ENCODE measurements around the gene TRIM15. TPM values are rescaled to one million over a fixed set of nuclear protein-coding genes. Genes with fewer than 3 reads are reported as not detected.

TRIM15 gene
- polyA plus RNA-seq, 1 donor (not counting 4 experiments of a cell fraction or from before 2014, with no cell fraction given), result not detected

GRCh38 chr6:30121446-30122366 is 41.6 kb upstream of the TRIM15 start:
- dilution Hi-C loops (cut with MboI; ENCODE audit: extremely low pct_ligation_motif_present, low sequenced_read_pairs), result no loop called here

GRCh38 chr6:30122515-30122914 is 40.8 kb upstream of the TRIM15 start:
- Histone ChIP-seq H3K36me3 (ENCODE audit: control insufficient read depth in 2 of 2, extremely low read depth in 1 of 2, insufficient read depth in 2 of 2, low read length in 2 of 2) (no peaks in the 10 kb centered on the region), H3K9me1 (ENCODE audit: control insufficient read depth, extremely low read depth, insufficient read depth, low read length) (no peaks in the 10 kb centered on the region), H3K79me2 (ENCODE audit: control insufficient read depth, insufficient read depth, low read length) (no peaks in the 10 kb centered on the region), H3K27me3 (ENCODE audit: control insufficient read depth, extremely low read depth, insufficient read depth, low read length) (peaks cover 15% of the 10 kb centered on the region), H3K4me3 (ENCODE audit: control insufficient read depth in 2 of 3, extremely low read depth in 1 of 3, insufficient read depth in 2 of 3, low read depth in 1 of 3, low read length in 3 of 3) (no peak overlapping the region), H3K27ac (ENCODE audit: control insufficient read depth, insufficient read depth, low read length) (no peak overlapping the region), H3K9ac (ENCODE audit: control insufficient read depth, extremely low read depth, insufficient read depth, low read length) (no peak overlapping the region), H3K9me3 (ENCODE audit: control insufficient read depth, low read depth, low read length) (no peaks in the 10 kb centered on the region), H2AFZ (ENCODE audit: control insufficient read depth, low read length) (no peak overlapping the region), H4K20me1 (ENCODE audit: control insufficient read depth, extremely low read depth, insufficient read depth, low read length) (no peaks in the 10 kb centered on the region), H3K4me2 (ENCODE audit: control insufficient read depth, extremely low read depth, insufficient read depth, low read depth, low read length) (no peak overlapping the region), H3K4me1 (ENCODE audit: control insufficient read depth, extremely low read depth, insufficient read depth, low read length) (no peaks in the 10 kb centered on the region)
- FAIRE-seq (no peak), DNase-seq (ENCODE audit: low read depth, low spot score) (no peak)
- TF ChIP-seq EZH2 (IDR thresholded peaks at IDR 0.05; ENCODE audit: low read length) (no peak), CTCF (optimal IDR thresholded peaks at IDR 0.05 in 1 of 3, IDR thresholded peaks at IDR 0.05 in 1 of 3, conservative IDR thresholded peaks at IDR 0.05 in 1 of 3; ENCODE audit: extremely low read depth in 1 of 3, insufficient read depth in 2 of 3, low read length in 3 of 3) (no peak)
- dilution Hi-C loops (cut with MboI; ENCODE audit: extremely low pct_ligation_motif_present, low sequenced_read_pairs), result no loop called here

More at GRCh38 chr6:30121446-30122366, 41.6 kb upstream of the TRIM15 start:
- H3K79me2 ChIP-seq (ENCODE audit: control insufficient read depth, insufficient read depth, low read length), result no peaks in the 10 kb centered on the region
- H4K20me1 ChIP-seq (ENCODE audit: control insufficient read depth, extremely low read depth, insufficient read depth, low read length), result no peaks in the 10 kb centered on the region
- no peaks in the 10 kb centered on the region for H3K36me3 ChIP-seq (ENCODE audit: control insufficient read depth in 2 of 2, extremely low read depth in 1 of 2, insufficient read depth in 2 of 2, low read length in 2 of 2)
- H3K4me2 ChIP-seq (ENCODE audit: control insufficient read depth, extremely low read depth, insufficient read depth, low read depth, low read length), result no peak overlapping the region
- H3K4me1 ChIP-seq (ENCODE audit: control insufficient read depth, extremely low read depth, insufficient read depth, low read length), result no peaks in the 10 kb centered on the region
- H3K27me3 ChIP-seq (ENCODE audit: control insufficient read depth, extremely low read depth, insufficient read depth, low read length), result peaks cover 7% of the 10 kb centered on the region
- FAIRE-seq (no peak), DNase-seq (ENCODE audit: low read depth, low spot score) (no peak)
- H3K9me1 ChIP-seq (ENCODE audit: control insufficient read depth, extremely low read depth, insufficient read depth, low read length), result no peaks in the 10 kb centered on the region
- no peaks in the 10 kb centered on the region for H3K9me3 ChIP-seq (ENCODE audit: control insufficient read depth, low read depth, low read length)
- H3K4me3 ChIP-seq (ENCODE audit: control insufficient read depth in 2 of 3, extremely low read depth in 1 of 3, insufficient read depth in 2 of 3, low read depth in 1 of 3, low read length in 3 of 3), result no peak overlapping the region
- no peak overlapping the region for H3K27ac ChIP-seq (ENCODE audit: control insufficient read depth, insufficient read depth, low read length)
- H3K9ac ChIP-seq (ENCODE audit: control insufficient read depth, extremely low read depth, insufficient read depth, low read length), result no peak overlapping the region
- no peak overlapping the region for H2AFZ ChIP-seq (ENCODE audit: control insufficient read depth, low read length)
- TF ChIP-seq CTCF (optimal IDR thresholded peaks at IDR 0.05 in 1 of 3, IDR thresholded peaks at IDR 0.05 in 1 of 3, conservative IDR thresholded peaks at IDR 0.05 in 1 of 3; ENCODE audit: extremely low read depth in 1 of 3, insufficient read depth in 2 of 3, low read length in 3 of 3) (no peak), EZH2 (IDR thresholded peaks at IDR 0.05; ENCODE audit: low read length) (no peak)
